DOHH2 (cell line): ENCODE measurements around the gene MAP2.

ENCODE experiments used
- EZH2phosphoT487 ChIP-seq: fragments of 200-600 bp; sonication (generic); IDR thresholded peaks from 2 replicates; pipeline ENCODE4 v1.6.1; 2017; ENCODE audit warnings: borderline replicate concordance, mild to moderate bottlenecking, antibody characterized with exemption, low read length, moderate library complexity, mixed read lengths
- TF ChIP-seq, protein P1 (sequence below): fragments of 200-600 bp; sonication (generic); IDR thresholded peaks from one replicate; pipeline ENCODE4 v1.5.1; 2014; ENCODE audit warnings: antibody characterized with exemption, mild to moderate bottlenecking, low read depth, low read length; ENCODE audit not compliant: poor library complexity, severe bottlenecking

DNA sequence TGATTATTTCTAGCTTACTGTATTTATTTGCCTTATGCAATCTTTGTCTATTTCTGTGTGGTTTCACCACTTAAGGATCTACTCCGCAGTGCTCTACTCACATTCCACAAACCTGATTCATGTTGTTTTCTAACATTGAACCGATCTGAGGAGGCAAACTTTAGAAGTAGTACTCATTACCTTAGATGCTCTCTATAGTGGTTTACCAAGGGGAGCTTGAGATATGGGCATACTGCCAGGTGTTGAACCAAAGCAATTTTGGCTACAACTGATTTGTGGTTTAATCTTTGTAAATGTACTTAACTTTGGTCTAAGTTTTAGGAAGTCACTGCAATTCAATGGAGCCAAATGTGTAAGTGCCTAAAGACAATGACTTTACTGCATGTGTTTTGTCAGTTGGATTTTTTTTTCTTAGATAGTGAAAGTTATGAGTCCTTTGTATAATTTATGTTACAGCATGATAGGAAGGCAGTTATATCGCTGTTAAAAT, 50.1 kb downstream of the MAP2 start:
- TF ChIP-seq, protein P1, sequence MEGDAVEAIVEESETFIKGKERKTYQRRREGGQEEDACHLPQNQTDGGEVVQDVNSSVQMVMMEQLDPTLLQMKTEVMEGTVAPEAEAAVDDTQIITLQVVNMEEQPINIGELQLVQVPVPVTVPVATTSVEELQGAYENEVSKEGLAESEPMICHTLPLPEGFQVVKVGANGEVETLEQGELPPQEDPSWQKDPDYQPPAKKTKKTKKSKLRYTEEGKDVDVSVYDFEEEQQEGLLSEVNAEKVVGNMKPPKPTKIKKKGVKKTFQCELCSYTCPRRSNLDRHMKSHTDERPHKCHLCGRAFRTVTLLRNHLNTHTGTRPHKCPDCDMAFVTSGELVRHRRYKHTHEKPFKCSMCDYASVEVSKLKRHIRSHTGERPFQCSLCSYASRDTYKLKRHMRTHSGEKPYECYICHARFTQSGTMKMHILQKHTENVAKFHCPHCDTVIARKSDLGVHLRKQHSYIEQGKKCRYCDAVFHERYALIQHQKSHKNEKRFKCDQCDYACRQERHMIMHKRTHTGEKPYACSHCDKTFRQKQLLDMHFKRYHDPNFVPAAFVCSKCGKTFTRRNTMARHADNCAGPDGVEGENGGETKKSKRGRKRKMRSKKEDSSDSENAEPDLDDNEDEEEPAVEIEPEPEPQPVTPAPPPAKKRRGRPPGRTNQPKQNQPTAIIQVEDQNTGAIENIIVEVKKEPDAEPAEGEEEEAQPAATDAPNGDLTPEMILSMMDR: no peak
- TF ChIP-seq EZH2phosphoT487: no peak
